B cell (primary cell): ENCODE results near the gene TEP1. TPM values are rescaled to one million over a fixed set of nuclear protein-coding genes. Genes with fewer than 3 reads are reported as not detected.
"Not testable (repeated sequence)": the region's sequence is repeated elsewhere in the genome, so short reads cannot be mapped to it uniquely, and the experiment has no call there.

ENCODE experiments used
- ATAC-seq: fragments of 200-7000 bp; cut with Tn5 transposase; one replicate; pipeline ENCODE4 v1.10.0; 2021; ENCODE audit warnings: low read depth, mild to moderate bottlenecking, moderate number of reproducible peaks, moderate library complexity
- CTCF ChIA-PET: fragments of 350-600 bp; sonication (Branson Sonifier 250); formaldehyde crosslinking; loops from one replicate; lab custom pipeline; 2021; ENCODE audit warnings: antibody characterized with exemption, inconsistent platforms; lab: Charles Lee
- POLR2A ChIA-PET: fragments of 350-600 bp; sonication (Branson Sonifier 250); formaldehyde crosslinking; loops from one replicate; lab custom pipeline; 2021; ENCODE audit warnings: antibody characterized with exemption; lab: Charles Lee
- DNase-seq: peaks from one replicate; pipeline ENCODE4 v3.0.0; 2013
- H2AFZ ChIP-seq: 2 replicates; pipeline ENCODE4 v1.6.1; 2012; ENCODE audit warnings: mild to moderate bottlenecking, low read depth, low read length; ENCODE audit not compliant: insufficient read depth, poor library complexity, severe bottlenecking
- H3K27ac ChIP-seq, 2 donors: 1 replicate in 1 of 2; 2 replicates in 1 of 2; pipeline ENCODE4 v1.5.1; 2012 to 2013; ENCODE audit warnings: low read length in 2 of 2, mild to moderate bottlenecking in 2 of 2, moderate library complexity in 1 of 2
- H3K27me3 ChIP-seq, 4 experiments: fragments of 200-600 bp in 1 of 4; sonication (generic) in 1 of 4; replicated peaks in 1 of 4; 1 replicate in 2 of 4; 2 replicates in 2 of 4; pipeline versions ENCODE4 v1.6.1 to v1.7.0; 2013 to 2016; ENCODE audit warnings: low read length in 3 of 4, mild to moderate bottlenecking in 2 of 4, mixed read lengths in 1 of 4, moderate library complexity in 1 of 4; ENCODE audit not compliant: insufficient read depth in 4 of 4, control insufficient read depth in 3 of 4; ENCODE audit errors: control extremely low read depth in 1 of 4
- H3K36me3 ChIP-seq, 2 experiments: replicated peaks in 1 of 2; 1 replicate in 1 of 2; 2 replicates in 1 of 2; pipeline versions ENCODE4 v1.6.1 to v1.7.1; 2013; ENCODE audit warnings: low read length in 1 of 2; ENCODE audit not compliant: insufficient read depth in 2 of 2, control insufficient read depth in 1 of 2; ENCODE audit errors: control extremely low read depth in 1 of 2, extremely low read depth in 1 of 2
- H3K4me1 ChIP-seq, 2 donors: fragments of 200-600 bp in 1 of 2; sonication (generic) in 1 of 2; 1 replicate in 1 of 2; 2 replicates in 1 of 2; pipeline versions ENCODE4 v1.5.1 to v1.6.1; 2013 to 2017; ENCODE audit warnings: low read length in 2 of 2; ENCODE audit not compliant: control insufficient read depth in 2 of 2, insufficient read depth in 2 of 2
- H3K4me2 ChIP-seq: replicated peaks from 2 replicates; pipeline ENCODE3; 2012; ENCODE audit warnings: mild to moderate bottlenecking, low read depth, low read length; ENCODE audit not compliant: poor library complexity, severe bottlenecking
- H3K4me3 ChIP-seq, 5 experiments: fragments of 200-600 bp in 1 of 5; sonication (generic) in 1 of 5; 1 replicate in 3 of 5; 2 replicates in 2 of 5; pipeline versions ENCODE4 v1.5.1 to v1.7.0; 2011 to 2016; ENCODE audit warnings: low read length in 4 of 5, mild to moderate bottlenecking in 4 of 5, low read depth in 2 of 5, control low read depth in 1 of 5, moderate library complexity in 1 of 5; ENCODE audit not compliant: insufficient read depth in 1 of 5; ENCODE audit errors: control extremely low read depth in 1 of 5, extremely low read depth in 1 of 5
- H3K79me2 ChIP-seq: fragments of 200-600 bp; sonication (generic); one replicate; pipeline ENCODE4 v1.6.0; 2016; ENCODE audit warnings: low read length; ENCODE audit not compliant: control insufficient read depth, insufficient read depth
- H3K9ac ChIP-seq: fragments of 200-600 bp; sonication (generic); 2 replicates; pipeline ENCODE4 v1.6.1; 2017; ENCODE audit warnings: mild to moderate bottlenecking, low read length, moderate library complexity
- H3K9me3 ChIP-seq, 3 donors: one replicate each; pipeline versions ENCODE4 v1.6.1 to v1.7.1; 2013; ENCODE audit warnings: low read length in 2 of 3; ENCODE audit not compliant: control insufficient read depth in 2 of 3, insufficient read depth in 1 of 3; ENCODE audit errors: control extremely low read depth in 1 of 3
- H4K20me1 ChIP-seq: 2 replicates; pipeline ENCODE4 v1.6.0; 2012; ENCODE audit warnings: mild to moderate bottlenecking, low read length; ENCODE audit not compliant: insufficient read depth, control insufficient read depth, poor library complexity, severe bottlenecking
- H3K27ac Mint-ChIP-seq: one replicate; pipeline ENCODE4 v1.8.0; 2021; ENCODE audit warnings: mixed read lengths
- H3K27me3 Mint-ChIP-seq: one replicate; pipeline ENCODE4 v1.8.0; 2021; ENCODE audit warnings: mixed read lengths
- H3K4me1 Mint-ChIP-seq: one replicate; pipeline ENCODE4 v1.8.0; 2021; ENCODE audit warnings: mixed read lengths
- H3K4me3 Mint-ChIP-seq: one replicate; pipeline ENCODE4 v1.8.0; 2021; ENCODE audit warnings: mixed read lengths
- H3K9me3 Mint-ChIP-seq: one replicate; pipeline ENCODE4 v1.8.0; 2022; ENCODE audit warnings: mixed read lengths; ENCODE audit not compliant: insufficient read depth
- EZH2 ChIP-seq: IDR thresholded peaks from 2 replicates; pipeline ENCODE4 v1.6.1; 2012; ENCODE audit warnings: borderline replicate concordance, low read depth, mild to moderate bottlenecking, moderate library complexity, low read length; ENCODE audit not compliant: insufficient read depth, poor library complexity, severe bottlenecking
- WGBS: methylation state at CpG from one replicate; pipeline ENCODE4 v1.1.5; 2013; ENCODE audit warnings: missing lambda C conversion rate; ENCODE audit not compliant: insufficient coverage; 5-methylcytosine and 5-hydroxymethylcytosine counted together
- intact Hi-C: fragments of 100-400 bp; cut with micrococcal nuclease; formaldehyde crosslinking; loops from one replicate; pipeline ENCODE4 v1.10.0; 2022
- polyA plus RNA-seq: library from polyadenylated mRNA; depleted of rRNA; stranded (reverse); fragments of >200 nt; gene quantifications from 2 replicates; pipeline ENCODE4 v1.2.3, GENCODE V29; 2012
- total RNA-seq, 2 donors: library from RNA; stranded (reverse); fragments of 120-200 nt in 1 of 2; gene quantifications; 1 replicate in 1 of 2; 2 replicates in 1 of 2; pipeline versions ENCODE4 v1.2.3 to v1.2.4, GENCODE V29; 2013 to 2022
- TF ChIP-seq, protein P1 (sequence below): fragments of 200-600 bp; IDR thresholded peaks from one replicate; pipeline ENCODE4 v1.8.0; 2022; ENCODE audit warnings: antibody characterized with exemption, mild to moderate bottlenecking

Gene TEP1
- total and polyA plus RNA-seq, 2 donors (not counting 1 experiment from before 2014, with no cell fraction given): 69.9 to 123 TPM

DNA sequence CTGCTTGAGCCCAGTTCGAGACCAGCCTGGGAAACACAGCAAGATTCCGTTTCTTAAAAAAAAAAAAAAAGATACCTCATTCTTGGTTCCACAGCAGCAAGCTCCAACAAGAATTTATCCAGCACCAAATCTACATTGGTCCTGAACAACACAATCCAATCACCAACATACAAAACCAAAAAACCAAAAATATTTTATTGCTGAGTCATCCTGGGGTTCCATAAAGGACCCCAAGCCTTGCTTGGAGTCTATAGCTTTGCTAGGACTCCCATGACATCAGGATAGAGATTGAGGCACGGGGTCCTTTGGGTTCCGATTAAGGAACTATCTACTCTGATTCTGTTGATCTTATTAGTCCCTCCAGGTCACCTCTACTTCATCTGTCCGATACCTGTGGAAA lies 33.6 kb upstream of the TEP1 start:
- H3K4me3 ChIP-seq: no peak overlapping the region
- H3K4me1 Mint-ChIP-seq: peaks cover 3% of the 10 kb centered on the region
- intact Hi-C loops: no loop called here
- H3K79me2 ChIP-seq: no peaks in the 10 kb centered on the region
- no peaks in the 10 kb centered on the region for H3K27me3 ChIP-seq
- H3K9ac ChIP-seq: no peak overlapping the region
- H3K9me3 Mint-ChIP-seq: no peaks in the 10 kb centered on the region
- no peak overlapping the region for H3K4me3 Mint-ChIP-seq
- H3K27ac ChIP-seq: no peak overlapping the region
- peaks cover 0 to 5% (median 0%) of the 10 kb centered on the region in 3 donors for H3K9me3 ChIP-seq
- no peak overlapping the region for H3K4me2 ChIP-seq
- TF ChIP-seq, protein P1, sequence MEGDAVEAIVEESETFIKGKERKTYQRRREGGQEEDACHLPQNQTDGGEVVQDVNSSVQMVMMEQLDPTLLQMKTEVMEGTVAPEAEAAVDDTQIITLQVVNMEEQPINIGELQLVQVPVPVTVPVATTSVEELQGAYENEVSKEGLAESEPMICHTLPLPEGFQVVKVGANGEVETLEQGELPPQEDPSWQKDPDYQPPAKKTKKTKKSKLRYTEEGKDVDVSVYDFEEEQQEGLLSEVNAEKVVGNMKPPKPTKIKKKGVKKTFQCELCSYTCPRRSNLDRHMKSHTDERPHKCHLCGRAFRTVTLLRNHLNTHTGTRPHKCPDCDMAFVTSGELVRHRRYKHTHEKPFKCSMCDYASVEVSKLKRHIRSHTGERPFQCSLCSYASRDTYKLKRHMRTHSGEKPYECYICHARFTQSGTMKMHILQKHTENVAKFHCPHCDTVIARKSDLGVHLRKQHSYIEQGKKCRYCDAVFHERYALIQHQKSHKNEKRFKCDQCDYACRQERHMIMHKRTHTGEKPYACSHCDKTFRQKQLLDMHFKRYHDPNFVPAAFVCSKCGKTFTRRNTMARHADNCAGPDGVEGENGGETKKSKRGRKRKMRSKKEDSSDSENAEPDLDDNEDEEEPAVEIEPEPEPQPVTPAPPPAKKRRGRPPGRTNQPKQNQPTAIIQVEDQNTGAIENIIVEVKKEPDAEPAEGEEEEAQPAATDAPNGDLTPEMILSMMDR: no peak
- TF ChIP-seq EZH2: no peak
- peaks cover under 1 to 2% of the 10 kb centered on the region in 2 donors for H3K4me1 ChIP-seq
- WGBS: 100% methylated on average over 4 of the region's 5 CpGs
- H3K27ac Mint-ChIP-seq: no peak overlapping the region
- no peaks in the 10 kb centered on the region for H3K27me3 Mint-ChIP-seq
- CTCF ChIA-PET: no interaction called here
- no peaks in the 10 kb centered on the region for H4K20me1 ChIP-seq
- no peak overlapping the region for H2AFZ ChIP-seq
- no peak for ATAC-seq
- DNase-seq: no peak
- POLR2A ChIA-PET: no interaction called here
- H3K36me3 ChIP-seq: peaks cover 18 to 74% of the 10 kb centered on the region in 2 experiments

DNA sequence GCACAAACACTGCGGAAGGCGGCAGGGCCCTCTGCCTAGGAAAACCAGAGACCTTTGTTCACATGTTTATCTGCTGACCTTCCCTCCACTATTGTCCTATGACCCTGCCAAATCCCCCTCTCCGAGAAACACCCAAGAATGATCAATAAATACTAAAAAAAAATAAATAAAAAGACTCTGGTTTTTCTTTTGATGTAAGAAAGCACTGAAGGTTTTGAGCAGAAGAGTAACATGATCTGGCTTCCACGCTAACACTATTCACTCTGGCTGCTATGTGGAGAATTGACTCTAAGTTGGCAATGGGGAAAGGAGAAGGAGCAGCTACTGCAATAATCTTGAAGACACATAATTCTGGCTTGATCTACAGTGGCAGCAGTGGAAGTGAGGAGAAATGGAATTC lies 30.3 kb upstream of the TEP1 start:
- H3K4me3 ChIP-seq, ATAC-seq, H3K27ac ChIP-seq, H3K9me3 Mint-ChIP-seq, H4K20me1 ChIP-seq, H3K79me2 ChIP-seq, H3K9ac ChIP-seq, H3K4me3 Mint-ChIP-seq, DNase-seq, H3K4me2 ChIP-seq, H3K27me3 Mint-ChIP-seq, H3K9me3 ChIP-seq, H2AFZ ChIP-seq, H3K27me3 ChIP-seq, H3K27ac Mint-ChIP-seq, intact Hi-C loops, CTCF ChIA-PET: not testable (repeated sequence)
- H3K4me1 ChIP-seq: peaks cover 27 to 31% of the 10 kb centered on the region in 2 donors
- 100% methylated on average over 1 of the region's 4 CpGs for WGBS
- POLR2A ChIA-PET: interaction anchor here (2.8 kb wide), 1 partner anchor 11 kb away, joined by 7 read pairs; the partner anchor contains the start of genes APEX1 and OSGEP
- H3K4me1 Mint-ChIP-seq: peaks cover 32% of the 10 kb centered on the region
- H3K36me3 ChIP-seq: peaks cover 10 to 42% of the 10 kb centered on the region in 2 experiments
